NCI-H526 treated with DMSO at 0.1 percent for 48 hours (cell line): ENCODE data around the gene PIGM.
"Not testable (repeated sequence)": the region's sequence is repeated elsewhere in the genome, so short reads cannot be mapped to it uniquely, and the experiment has no call there.

Experiments
- DNase-seq: peaks from one replicate; lab custom pipeline; 2025; lab: John Stamatoyannopoulos, UW

The PIGM gene

DNA sequence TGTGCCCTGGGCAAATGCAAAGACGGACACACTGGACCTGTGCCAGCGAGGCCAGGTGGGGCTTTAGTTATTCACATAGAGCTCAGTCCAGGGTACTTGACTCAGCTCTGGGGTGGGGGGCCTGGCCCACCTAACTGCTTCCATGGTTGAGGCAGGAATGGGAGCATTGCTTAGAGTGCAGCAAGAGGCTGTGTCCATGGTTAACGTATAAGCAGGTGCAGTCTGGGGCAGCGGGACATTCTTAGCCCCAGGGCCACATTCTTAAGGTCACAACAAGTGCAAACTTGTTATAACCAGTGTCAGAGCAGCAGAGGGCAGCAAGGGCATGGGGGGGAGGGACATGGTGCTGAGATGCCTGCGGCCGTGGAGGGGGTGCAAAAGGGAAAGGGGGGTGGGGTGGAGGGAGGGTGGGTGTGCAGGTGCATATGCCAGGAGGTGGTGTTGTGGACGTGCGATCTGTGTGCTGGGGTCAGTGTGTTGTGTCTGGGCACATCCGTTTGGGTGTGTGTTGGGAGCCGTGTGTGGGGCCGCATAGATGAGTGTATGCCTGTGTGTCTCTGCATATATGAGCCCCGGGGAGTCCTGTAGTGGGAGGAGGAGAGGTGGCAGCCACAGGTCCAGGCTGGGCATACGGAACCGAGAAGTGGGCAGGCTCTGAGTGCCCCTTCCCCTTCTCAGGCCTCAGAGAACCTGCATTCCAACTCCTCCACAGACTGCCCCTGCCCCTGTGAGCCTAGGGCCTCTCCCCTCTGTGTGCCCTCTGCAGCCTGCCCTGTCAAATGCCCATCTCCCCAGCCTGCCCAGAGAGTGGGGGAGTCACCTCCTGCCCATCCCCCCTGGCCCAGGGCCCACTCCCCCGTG is 29.8 kb upstream of the PIGM start:
- no peak for DNase-seq

DNA sequence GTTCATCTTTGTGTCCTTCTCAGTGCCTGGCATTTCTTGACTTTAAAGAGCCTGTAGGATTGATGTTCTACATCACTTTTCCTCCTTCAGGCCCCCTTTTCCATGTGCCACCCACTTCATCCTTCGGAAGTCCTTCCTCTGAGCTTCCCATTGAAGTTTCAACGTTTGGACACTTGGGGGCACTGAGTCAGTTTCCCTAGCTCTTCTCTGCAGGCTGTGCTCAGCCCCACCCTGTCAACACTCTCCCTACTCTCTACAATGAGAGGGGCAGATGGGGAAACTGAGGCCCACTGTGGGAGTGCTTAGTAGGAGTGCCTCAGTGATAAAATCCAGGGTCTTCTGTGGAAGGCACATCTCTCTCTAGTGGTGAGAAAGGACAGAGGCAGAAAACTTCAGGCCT is 26.3 kb upstream of the PIGM start:
- no peak for DNase-seq

DNA sequence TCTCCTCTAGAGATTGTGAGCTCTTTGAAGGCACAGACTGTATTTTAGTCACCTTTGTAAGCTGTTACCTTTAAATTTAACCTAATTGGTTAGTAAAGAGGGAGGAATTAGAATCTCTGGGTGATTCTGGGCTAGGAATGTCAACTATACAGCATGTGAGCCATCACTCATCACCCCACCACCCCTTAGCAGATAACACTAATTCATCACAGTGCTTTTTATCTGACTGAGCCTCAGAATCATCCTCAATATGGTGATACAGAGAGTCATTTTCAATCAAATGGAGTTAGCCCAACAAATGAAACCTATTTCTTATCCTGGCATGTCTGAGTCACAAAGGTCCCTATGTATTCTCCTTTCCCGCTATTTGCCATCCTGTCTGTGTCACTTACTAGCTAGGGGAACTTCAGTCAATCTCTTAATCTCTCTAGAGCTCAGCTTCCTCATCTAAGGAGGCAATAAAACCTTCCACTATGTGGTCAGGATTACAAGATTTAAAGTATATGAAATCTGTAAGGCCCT is 24.9 kb upstream of the PIGM start:
- DNase-seq, result no peak

DNA sequence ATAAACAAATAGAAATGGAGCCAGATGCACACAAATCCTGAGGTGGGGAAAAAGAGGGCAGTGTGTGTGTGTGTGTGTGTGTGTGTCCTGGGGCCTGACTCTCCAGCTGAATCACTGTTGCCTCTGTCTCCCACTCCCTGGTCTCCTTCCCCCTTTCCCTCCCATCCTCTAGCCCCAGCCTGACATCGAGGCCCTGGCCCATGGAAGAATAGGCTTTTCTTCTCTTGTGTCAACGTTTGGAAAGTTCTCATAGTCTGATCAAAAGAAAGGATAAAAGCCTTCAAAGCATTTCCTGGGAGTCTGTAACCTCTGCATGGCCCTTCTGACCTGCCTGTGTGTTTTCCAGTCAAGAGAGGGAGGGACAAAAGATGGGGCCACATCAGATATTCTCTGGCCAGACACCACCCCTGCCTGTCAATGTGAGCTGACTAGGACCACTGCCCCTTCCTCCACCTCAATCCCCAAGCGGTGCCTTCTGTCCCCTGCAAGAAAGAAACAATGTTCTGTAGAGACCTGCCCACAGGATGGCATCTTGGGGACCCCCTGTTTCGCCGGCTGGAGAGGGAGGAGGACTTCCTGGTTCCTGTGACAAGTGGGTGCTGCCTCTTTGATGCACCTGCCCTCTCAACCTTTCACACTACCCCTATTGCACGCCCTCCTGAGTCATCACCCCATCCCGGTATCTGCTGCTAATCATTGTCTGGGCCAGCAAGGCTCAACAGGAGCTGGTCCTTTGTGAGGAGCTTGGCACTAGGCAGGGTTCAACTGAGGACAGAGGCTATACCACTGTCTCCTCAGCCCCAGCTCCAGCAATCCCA is 22.0 kb upstream of the PIGM start:
- DNase-seq, result no peak

DNA sequence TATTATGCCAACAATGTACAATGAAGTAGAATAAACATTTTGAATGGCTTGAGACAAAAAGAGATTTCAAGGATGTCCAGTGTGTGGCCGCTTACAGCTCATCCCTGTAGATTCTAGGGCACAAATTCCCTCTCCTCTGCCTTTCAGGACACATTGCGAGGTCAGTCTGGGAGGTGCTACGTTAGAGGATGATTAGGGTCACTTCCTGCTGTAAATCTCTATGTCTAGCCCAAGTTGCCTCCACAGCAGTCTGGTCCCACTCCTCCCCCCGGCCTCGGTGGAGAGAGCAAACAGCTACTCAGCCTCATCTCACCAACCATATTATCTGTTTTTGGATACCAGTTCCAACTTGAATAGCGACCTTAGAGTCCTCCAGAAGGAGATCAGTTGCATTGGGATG is 21.1 kb upstream of the PIGM start:
- no peak for DNase-seq

DNA sequence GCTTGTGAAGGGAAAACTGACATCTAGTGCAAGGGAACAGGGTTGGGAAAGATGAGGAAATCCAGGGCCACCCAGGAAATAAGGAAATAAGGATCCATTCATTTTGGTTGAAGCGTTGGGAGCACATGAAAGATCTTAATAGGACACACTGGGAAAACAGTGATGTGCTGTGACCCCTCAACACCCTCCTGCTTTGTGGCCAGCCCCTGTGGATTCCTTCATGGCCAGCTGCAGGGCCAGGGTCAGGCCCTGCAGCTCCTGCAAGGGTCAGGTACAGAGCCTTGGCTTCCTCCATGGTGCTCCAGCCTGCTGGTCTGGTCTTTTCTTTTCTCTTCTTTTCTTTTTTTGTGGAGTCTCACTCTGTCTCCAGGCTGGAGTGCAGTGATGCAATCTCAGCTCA is 18.8 kb upstream of the PIGM start:
- no peak for DNase-seq

DNA sequence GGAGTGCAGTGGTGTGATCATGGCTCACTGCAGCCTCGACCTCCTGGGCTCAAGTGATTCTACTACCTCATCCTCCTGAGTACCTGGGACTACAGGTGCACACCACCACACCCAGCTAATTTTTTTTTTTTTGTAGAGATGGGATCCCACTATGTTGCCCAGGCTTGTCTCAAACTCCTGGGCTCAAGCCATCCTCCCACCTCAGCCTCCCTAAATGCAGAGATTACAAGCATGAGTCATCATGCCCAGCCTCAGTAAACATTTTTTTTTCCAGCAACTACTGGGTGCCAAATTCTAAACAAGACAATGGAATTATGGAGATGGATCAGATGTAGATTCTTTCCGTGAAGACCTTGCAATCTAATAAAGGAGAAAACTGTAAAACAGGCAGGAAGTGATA is 18.4 kb upstream of the PIGM start:
- not testable (repeated sequence) for DNase-seq

DNA sequence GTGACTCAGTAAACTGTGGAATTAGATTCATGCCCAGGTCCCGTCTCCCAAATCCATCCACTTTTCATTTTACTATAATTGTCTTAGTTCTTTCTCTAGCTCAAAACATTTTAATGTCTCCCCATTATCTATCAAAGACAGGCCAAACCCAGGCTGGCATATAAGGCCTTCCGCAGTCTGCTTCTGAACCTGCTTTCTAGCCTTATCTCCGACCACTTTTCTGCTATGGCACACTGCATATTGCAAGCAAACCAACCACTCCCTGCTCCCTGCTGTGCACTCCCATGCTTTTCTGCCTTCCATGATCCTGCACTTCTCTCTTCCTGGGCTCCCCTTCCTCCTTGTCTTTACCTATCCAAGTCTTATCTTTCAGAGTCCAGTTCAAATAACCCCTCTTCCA is 17.3 kb upstream of the PIGM start:
- DNase-seq, result no peak

DNA sequence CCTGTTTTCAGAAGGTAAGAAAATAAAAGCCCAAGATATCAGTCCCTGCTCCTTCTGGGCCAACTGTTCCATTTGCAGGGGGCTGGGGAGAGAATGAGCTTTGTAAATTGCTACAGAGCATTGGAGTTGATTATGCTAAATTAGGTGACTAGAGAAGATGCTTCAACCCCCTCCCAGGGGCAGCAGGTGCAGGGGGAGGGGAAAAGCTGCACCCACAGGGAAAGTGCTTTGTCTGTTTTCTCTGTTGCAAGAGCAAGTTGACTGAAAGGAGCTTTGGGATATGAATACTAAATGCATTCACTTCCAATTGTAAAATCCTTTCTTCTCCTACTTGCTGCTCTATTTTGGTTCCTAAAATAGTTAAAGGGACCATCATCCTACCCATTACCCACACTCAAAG is 16.5 kb upstream of the PIGM start:
- no peak for DNase-seq

DNA sequence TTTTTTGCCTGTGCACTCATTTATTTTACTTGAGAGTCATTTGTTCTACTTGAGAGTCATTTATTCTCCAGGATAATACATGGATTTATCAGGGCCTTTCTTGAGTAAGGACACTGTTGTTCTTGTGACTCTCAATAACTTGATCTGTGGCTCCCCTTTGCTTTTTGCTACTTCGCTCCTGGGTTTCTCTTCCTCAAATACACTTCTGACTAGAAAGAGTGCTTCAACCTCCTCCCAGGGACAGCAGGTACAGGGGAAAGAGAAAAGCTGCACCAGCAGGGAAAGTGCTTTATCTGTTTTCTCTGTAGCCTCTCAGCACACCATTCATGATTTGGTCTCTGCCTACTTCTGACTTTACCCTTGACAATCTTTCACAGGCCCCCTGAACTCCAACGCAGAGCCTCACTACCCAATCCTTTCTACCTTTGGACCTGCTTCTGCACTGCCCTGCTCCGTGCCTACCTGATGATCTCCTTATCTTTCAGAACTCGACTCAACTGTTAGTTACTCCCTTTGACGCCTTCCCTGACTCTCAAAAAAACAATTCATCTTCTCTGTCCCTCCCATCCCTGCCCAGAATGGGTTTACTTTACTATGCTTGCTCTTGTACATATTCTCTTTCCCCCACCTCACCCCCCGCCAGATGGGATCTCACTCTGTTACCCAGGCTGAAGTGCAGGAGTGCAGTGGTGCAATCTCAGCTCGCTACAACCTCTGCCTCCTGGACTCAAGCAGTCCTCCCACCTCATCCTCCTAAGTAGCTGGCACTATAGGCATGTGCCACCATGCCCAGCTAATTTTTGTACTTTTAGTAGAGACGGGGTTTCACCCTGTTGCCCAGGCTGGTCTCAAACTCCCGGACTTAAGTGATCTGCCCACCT is 15.6 kb upstream of the PIGM start:
- DNase-seq, result no peak

DNA sequence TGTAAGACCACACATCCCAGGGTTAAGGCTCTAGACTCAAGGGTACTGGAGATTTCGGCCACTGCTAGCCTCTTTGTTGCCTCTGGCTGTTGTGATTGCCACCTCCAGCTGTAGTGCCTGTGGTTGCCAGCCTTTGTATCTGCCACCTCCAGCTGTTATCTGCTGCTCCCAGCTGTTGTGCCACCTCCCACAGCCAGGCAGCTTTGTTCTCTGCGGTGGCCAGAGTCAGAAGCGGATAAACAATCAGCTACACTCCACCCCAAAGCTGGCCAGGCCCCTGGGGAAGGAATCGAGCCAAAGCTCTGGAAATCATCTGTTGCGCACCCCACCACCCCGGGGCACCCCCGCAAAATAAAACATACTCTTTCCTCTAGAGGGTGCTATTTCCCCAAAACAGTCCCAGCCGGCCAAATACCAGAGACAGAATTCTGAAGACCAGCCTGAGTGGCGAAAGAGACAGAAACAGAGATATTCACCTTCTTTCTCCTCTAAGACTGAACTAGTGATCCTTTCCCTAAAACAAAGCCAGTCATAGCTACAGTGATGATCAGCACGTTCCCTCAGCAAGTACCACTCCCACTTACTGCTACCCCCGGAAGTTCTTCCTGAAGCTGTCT is 14.8 kb upstream of the PIGM start:
- DNase-seq, result peak; percentile 34

DNA sequence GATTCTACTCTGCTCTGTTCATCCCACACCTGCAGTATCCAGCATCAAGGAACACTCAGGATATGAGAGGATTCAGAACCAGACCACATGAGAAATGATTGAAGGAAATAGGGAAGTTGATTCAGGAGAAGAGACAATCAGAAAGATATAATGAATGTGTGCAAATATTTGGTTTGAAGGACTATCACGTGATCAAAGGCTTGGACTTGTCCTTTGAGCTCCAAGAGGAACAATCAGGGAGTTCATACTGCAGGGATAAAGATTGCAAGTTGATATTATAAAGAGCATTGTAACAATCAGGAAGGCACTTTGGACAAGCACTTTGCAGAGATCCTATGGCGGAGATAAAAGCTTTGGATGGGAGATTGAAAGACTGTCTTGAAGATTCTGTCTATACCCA is 13.9 kb upstream of the PIGM start:
- no peak for DNase-seq

DNA sequence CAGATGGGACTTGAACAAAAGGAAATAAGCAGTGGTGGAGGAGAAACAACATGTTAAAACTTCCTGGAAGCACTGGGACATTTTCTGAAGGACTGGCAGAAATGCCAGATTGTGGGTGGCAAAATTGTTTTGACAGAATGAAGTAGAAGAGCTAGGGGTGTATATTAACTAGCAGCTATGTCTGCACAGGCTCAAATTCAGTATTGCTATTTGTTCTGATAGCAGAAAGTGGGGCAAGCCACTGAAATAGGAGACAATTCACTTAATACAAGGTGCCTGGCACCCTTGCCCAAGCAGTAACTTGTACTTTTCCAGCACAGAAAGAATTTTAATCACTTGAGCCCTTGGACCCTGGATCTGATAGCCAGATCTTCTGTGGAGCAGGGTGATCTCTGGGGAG is 11.8 kb upstream of the PIGM start:
- DNase-seq, result no peak

DNA sequence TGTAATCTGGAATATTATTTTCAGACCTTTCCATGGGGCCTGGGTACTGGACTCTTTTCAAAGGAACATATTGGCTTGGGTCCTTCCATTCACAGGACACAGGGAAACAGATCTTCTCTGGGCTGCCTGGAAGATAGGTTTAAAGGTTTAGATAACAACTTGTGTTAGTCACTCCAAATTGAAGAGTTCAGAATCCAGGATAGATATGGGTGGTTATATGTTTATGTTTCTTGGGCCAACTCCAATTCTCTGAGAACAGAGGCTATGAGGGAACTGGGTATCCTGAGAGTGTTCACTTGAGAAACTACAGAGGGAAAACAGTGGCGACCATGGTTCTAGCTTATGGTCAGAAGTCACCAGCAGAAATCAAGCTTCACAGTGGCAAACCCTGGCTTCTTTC is 8.7 kb upstream of the PIGM start:
- no peak for DNase-seq

DNA sequence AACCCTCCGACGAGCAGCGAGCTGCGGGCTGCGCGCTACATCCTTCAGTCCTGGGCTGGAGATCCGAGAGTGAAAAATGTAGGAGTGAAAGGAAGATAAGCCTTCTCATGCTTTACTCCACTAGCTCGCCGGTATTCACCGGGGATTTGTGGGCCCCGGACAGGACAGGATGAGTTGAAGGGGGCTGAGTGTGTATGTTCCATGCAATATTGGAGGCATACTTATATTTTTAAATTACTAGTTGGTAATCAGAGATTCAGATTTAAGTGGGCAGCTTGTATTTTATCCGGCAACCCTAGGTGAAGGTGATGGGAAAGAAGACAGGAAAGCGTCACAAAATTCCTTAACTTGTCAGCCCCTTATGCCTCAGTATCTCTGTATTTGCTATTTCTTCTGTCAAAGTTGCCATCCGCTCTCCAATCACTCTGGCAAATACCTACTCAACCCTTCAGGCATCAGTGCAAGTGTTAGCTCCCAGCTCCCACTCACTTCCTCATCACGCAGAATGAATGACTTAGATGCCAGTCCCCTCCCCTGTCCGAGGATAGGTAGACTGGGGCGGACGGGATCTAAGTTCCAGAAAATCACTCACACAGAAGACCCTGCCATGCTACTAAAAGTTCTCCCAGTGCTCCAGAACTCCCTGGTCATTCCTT is 503 bp upstream of the PIGM start:
- DNase-seq, result peak; percentile 68

DNA sequence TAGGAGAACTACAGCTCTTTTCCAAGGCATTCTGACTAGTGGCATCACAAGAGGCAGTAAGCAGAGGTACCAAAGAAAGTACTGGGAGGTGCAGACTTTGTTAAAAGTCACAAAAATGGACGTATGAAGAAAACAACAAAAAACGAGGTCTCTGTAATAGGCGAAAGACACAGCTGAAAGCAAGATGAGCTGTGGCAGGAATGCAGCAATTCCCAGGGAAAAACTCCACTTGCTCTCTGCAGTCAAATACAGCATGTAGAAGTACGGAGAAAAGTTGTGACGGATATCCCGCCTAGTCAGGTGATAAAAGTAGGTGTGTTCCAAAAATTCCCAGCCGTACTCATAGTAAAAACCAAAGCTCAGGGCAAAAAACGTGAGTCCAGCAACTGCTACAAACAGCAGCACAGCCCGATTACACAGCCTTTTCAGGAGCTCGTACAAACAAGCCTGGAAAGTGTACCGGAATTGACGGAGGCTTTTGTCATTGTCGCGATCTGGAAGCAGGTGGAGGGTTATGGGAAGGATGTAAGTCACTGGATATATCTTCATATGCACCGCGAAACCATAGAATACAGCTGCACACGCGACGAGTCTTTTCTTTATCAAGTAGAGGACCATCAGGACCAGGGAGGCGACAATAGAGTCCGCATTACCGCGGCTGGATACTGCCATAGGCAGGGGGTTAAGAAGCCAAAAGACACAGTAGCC is 979 bp downstream of the PIGM start:
- DNase-seq, result peak; percentile 71

DNA sequence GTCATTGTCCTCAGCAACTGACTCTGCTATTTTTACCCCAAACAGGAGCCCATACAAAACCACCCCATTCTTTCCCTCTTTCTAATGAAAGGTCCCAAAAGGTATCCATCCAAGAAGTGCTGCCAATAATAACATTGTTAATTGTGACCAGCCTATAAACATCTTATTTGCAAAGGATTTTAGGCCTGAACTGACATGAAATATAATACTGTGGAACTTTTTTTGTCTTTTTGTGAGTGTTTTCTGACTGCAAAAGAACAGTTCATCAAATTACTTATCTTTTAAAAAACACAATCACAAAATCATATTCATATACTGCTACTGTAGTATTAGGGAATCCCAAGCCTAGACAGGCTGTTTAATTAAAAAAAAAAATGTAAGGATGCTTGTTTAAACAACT is 3.4 kb downstream of the PIGM start:
- no peak for DNase-seq

DNA sequence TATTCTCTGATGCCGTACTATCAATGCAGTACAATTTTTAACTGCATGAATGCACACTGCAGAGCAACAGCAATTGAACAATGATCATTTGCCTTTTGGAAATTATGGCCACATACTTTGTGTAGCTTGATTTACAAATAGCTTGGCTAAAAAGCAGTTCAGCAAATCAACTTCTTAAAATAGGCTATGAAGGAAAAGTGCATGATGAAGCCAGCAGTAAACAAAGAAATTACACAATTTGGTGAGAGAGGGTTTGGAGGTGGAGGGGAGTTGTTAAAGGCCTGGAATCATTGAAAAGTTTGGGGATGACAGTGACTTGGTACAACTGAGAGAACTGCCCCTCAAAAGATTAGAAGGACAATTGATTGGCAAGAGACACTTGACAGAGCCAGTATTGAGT is 6.5 kb downstream of the PIGM start:
- no peak for DNase-seq

DNA sequence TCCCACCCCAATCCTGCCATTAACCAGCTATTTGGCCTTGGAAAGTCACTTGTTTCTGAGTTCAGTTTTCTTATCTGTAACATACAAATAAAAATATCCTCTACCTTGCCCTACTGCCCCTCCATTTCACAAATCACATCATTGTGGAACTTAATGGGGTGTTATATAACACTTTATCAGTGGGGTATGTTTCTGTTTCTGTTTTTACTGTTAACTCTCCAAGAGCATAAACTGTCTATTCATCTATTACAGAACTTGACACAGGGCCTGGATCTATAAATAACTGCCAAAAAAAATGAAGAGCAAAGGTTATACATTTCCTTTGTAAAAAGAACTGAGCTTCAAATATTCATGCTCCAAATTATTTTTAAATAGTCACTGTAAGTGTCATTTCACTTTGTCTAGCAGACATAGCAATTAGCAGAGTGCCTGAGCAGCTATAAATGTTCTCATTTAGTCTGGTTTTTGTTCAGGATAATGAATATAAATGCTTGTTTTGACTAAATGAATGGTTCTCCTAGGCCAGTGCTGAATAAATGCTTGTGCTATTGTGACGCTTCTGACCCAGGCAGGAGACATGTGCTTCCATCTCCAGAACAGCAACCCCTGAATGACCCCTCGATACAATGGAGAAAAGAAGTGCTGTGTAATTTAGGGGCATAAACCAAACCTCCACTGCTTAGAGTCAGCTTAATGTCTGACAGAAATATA is 7.4 kb downstream of the PIGM start:
- DNase-seq, result no peak
